ENCODE data around the gene C11orf86. TPM values are rescaled to one million over a fixed set of nuclear protein-coding genes. Genes with fewer than 3 reads are reported as not detected.

C11orf86 gene
- total RNA-seq, 6 experiments from 2014 or later = not detected

GRCh38 chr11:66950112-66950535 lies 25.0 kb upstream of the C11orf86 start:
- no peaks in the 10 kb centered on the region for H3K27me3 ChIP-seq
- WGBS (ENCODE audit: insufficient coverage, low coverage, low lambda C conversion rate, missing lambda C conversion rate) = 19% methylated on average over 4 of the region's 8 CpGs
- H3K9me3 ChIP-seq = no peaks in the 10 kb centered on the region
- H3K27ac ChIP-seq = peak overlapping the region in 2 of 3 donors; percentile 18 to 68
- H3K36me3 ChIP-seq = peaks cover 0 to 6% (median 0%) of the 10 kb centered on the region in 4 donors
- TF ChIP-seq, protein P1, sequence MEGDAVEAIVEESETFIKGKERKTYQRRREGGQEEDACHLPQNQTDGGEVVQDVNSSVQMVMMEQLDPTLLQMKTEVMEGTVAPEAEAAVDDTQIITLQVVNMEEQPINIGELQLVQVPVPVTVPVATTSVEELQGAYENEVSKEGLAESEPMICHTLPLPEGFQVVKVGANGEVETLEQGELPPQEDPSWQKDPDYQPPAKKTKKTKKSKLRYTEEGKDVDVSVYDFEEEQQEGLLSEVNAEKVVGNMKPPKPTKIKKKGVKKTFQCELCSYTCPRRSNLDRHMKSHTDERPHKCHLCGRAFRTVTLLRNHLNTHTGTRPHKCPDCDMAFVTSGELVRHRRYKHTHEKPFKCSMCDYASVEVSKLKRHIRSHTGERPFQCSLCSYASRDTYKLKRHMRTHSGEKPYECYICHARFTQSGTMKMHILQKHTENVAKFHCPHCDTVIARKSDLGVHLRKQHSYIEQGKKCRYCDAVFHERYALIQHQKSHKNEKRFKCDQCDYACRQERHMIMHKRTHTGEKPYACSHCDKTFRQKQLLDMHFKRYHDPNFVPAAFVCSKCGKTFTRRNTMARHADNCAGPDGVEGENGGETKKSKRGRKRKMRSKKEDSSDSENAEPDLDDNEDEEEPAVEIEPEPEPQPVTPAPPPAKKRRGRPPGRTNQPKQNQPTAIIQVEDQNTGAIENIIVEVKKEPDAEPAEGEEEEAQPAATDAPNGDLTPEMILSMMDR (IDR thresholded peaks at IDR 0.05) = no peak
- TF ChIP-seq POLR2A (IDR thresholded peaks at IDR 0.05) = no peak
- H3K4me3 ChIP-seq = no peak overlapping the region
- peaks cover 0 to 46% (median 10%) of the 10 kb centered on the region in 4 donors for H3K4me1 ChIP-seq
- DNase-seq = peak in 2 of 3 donors; percentile 39 to 69
- intact Hi-C loops (cut with DNase I) = no loop called here
- peak; percentile 52 to 86 (median 74) for ATAC-seq

DNA sequence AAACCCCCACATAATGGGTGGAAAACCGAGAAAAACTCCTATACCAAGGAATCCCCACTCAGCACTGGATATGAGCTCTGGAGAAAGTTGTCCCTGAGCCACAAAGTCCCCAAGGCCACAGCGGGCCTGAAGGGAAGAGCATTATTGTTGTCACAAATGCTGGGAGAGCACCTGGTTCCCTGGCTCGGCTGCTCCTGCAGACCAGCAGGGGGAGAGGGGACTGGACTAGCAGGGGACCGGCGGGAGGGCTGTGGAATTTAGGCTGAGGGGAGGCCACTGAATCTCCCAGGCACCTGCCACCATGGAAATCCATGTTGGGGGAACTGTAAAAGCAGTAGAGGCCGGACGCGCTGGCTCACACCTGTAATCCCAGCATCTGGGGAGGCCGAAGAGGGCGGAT lies 24.0 kb upstream of the C11orf86 start:
- WGBS (ENCODE audit: insufficient coverage, low coverage, low lambda C conversion rate, missing lambda C conversion rate) = 80% methylated on average over 1 of the region's 10 CpGs
- TF ChIP-seq, protein P1 (IDR thresholded peaks at IDR 0.05) = no peak
- no peak for TF ChIP-seq POLR2A (IDR thresholded peaks at IDR 0.05)
- intact Hi-C loops (cut with DNase I) = no loop called here
- Histone ChIP-seq H3K9me3 (no peaks in the 10 kb centered on the region), H3K27me3 (no peaks in the 10 kb centered on the region), H3K27ac (peak overlapping the region in 1 of 3 donors; percentile 68), H3K4me1 (peaks cover 0 to 54% (median 16%) of the 10 kb centered on the region in 4 donors), H3K4me3 (no peak overlapping the region), H3K36me3 (peaks cover 0 to 6% (median 0%) of the 10 kb centered on the region in 4 donors)
- DNase-seq (no peak), ATAC-seq (no peak)

DNA sequence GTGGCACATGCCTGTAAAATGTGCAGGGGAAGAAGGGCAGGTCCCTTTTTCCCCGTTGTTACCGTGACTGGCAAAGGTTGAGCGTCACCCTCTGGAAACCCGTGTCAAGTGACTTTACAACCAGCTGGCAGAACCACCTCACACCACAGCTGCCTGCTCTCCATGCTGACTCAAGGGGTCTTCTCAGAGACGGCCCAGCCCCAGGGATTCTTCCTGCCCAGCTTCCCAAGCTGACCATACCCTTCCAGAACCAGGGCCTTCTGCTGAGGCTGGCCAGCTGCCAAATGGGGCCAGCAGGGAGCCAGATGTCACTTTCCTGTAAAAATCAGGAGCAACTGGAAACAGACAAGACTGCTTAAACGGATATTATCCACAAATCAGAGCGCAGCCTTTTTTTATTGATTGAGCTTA lies 23.2 kb upstream of the C11orf86 start:
- H3K4me1 ChIP-seq = peaks cover 0 to 62% (median 20%) of the 10 kb centered on the region in 4 donors
- no peaks in the 10 kb centered on the region for H3K9me3 ChIP-seq
- ATAC-seq (peak in 2 of 4 donors; percentile 40 to 41), DNase-seq (no peak)
- intact Hi-C loops (cut with DNase I) = no loop called here
- H3K4me3 ChIP-seq = no peak overlapping the region
- peaks cover 0 to 2% (median 0%) of the 10 kb centered on the region in 4 donors for H3K36me3 ChIP-seq
- H3K27me3 ChIP-seq = no peaks in the 10 kb centered on the region
- no peak for TF ChIP-seq POLR2A (IDR thresholded peaks at IDR 0.05)
- TF ChIP-seq, protein P1 (IDR thresholded peaks at IDR 0.05) = no peak
- peak overlapping the region in 2 of 3 donors; percentile 27 to 68 for H3K27ac ChIP-seq
- 16% methylated on average over 5 of the region's 7 CpGs for WGBS (ENCODE audit: insufficient coverage, low coverage, low lambda C conversion rate, missing lambda C conversion rate)

GRCh38 chr11:66953081-66953833 lies 21.8 kb upstream of the C11orf86 start:
- TF ChIP-seq, protein P1 (IDR thresholded peaks at IDR 0.05) = no peak
- TF ChIP-seq POLR2A (IDR thresholded peaks at IDR 0.05) = no peak
- Histone ChIP-seq H3K9me3 (no peaks in the 10 kb centered on the region), H3K27me3 (no peaks in the 10 kb centered on the region), H3K4me3 (no peak overlapping the region), H3K36me3 (no peaks in the 10 kb centered on the region), H3K4me1 (peaks cover 0 to 69% (median 23%) of the 10 kb centered on the region in 4 donors), H3K27ac (peak overlapping the region; percentile 27 to 68 (median 45))
- 64% methylated on average over 12 of the region's 13 CpGs for WGBS (ENCODE audit: insufficient coverage, low coverage, low lambda C conversion rate, missing lambda C conversion rate)
- intact Hi-C loops (cut with DNase I) = no loop called here
- DNase-seq (no peak), ATAC-seq (peak in 2 of 4 donors; percentile 3 to 23)

Data from right lobe of liver (tissue), 6 donors.